ENCODE results near the gene CLIP2.
"Not testable (repeated sequence)": the region's sequence is repeated elsewhere in the genome, so short reads cannot be mapped to it uniquely, and the experiment has no call there.

The CLIP2 gene

GRCh38 chr7:74365322-74366022 lies 76.3 kb downstream of the CLIP2 start:
- in situ Hi-C loops (cut with MboI; ENCODE audit: low sequenced_read_pairs) = no loop called here

GRCh38 chr7:74371381-74372341 lies 82.5 kb downstream of the CLIP2 start:
- in situ Hi-C loops (cut with MboI; ENCODE audit: low sequenced_read_pairs) = no loop called here

DNA sequence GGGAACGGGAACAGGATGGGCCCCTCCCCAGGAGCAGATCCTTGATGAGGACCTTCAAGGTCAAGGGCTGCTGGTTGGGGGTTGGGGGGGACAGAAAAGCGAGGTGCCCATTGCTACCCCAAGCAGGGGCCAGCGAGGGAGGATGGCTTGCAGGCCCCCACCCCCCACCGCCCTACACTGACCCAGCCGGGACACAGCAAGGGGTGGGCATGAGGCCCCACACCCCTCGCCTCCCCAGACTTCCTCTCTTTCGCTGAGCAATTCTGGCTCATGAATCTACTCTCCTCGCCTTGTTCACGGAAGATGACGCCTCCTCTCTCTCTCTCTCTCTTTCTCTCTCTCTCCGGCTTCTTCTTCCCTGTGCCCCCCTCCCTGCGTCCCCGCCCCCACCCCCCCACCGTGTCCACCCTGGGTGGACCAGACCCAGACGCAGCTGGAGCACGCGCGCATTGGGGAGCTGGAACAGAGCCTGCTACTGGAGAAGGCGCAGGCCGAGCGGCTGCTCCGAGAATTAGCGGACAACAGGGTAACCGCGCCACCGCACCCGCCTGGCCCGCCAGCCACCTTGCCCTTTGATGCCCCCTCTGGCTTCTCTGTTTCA lies 83.4 kb downstream of the CLIP2 start:
- in situ Hi-C loops (cut with MboI; ENCODE audit: low sequenced_read_pairs) = no loop called here

- in situ Hi-C loops (cut with MboI; ENCODE audit: low sequenced_read_pairs) = no loop called here
These were observed 84.3 kb downstream of the CLIP2 start for GRCh38 chr7:74373536-74373935.

DNA sequence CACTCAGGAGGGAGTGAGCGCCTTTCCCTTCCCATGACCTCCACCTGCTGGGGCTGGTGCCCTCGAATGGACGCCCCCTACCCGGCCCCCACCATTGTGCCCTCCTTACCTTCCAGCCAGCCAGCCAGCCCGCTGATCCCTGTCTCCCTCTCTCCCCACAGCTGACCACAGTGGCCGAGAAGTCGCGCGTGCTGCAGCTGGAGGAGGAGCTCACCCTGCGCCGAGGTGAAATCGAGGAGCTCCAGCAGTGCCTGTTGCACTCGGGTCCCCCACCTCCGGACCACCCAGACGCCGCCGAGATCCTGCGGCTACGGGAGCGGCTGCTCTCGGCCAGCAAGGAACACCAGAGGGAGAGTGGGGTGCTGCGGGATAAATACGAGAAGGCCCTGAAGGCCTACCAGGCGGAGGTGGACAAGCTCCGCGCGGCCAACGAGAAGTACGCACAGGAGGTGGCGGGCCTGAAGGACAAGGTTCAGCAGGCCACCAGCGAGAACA lies 86.6 kb downstream of the CLIP2 start:
- in situ Hi-C loops (cut with MboI; ENCODE audit: low sequenced_read_pairs) = no loop called here

DNA sequence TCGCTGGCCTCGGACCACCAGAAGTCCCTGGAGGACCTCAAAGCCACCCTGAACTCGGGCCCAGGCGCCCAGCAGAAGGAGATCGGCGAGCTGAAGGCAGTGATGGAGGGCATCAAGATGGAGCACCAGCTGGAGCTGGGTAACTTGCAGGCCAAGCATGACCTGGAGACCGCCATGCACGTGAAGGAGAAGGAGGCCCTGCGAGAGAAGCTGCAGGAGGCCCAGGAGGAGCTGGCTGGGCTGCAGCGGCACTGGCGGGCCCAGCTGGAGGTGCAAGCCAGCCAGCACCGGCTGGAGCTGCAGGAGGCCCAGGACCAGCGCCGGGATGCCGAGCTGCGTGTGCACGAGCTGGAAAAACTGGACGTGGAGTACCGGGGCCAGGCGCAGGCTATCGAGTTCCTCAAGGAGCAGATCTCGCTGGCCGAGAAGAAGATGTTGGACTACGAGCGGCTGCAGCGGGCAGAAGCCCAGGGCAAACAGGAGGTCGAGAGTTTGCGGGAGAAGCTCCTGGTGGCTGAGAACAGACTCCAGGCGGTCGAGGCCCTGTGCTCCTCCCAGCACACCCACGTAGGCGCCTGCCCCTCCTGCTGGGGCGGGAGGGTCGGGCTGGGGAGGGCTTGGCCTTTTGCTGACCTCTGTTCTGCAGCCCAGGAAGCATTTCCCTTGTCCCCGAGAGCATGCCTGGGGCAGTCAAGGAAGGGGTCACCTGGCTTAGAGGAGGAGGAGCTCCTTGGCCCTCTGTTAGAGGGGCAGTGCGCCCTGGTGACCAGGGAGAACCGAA lies 87.2 kb downstream of the CLIP2 start:
- in situ Hi-C loops (cut with MboI; ENCODE audit: low sequenced_read_pairs) = no loop called here

DNA sequence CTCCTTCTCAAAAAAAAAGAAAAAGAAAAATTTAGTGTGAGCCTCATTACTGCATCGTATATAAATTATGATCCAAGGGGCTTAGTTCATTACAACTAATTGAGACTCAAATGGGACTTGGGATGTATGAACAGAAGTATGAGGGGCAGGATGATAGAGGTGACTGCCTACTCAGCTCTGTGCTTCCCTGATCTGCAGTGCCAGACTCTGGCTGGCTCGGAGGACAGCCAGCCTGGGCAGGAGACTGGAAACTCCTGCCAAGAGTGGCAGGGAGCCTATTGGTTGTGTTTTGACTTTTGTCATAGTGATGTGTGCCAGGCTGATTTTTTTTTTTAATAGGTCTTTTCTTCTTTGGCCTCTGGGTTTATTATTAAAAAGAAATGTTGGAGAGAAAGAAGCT lies 90.7 kb downstream of the CLIP2 start:
- in situ Hi-C loops (cut with MboI; ENCODE audit: low sequenced_read_pairs) = no loop called here

DNA sequence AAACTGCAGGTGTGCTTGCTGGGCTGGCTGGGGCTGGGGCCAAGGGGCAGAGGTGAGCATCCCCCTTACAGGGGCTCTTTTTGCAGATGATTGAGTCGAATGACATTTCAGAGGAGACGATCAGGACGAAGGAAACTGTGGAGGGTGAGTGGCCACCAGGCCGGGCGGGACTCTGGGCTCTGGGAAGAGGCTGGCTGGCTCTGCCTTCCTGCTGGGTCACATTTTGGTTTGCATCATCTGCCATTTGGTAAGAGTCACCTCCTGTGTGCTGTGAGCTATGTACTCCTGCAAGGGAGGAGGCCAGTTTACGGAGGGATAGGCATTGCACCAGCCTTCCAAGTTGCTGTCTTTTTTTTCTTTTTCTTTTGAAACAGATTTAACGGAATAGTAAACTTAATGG lies 91.5 kb downstream of the CLIP2 start:
- in situ Hi-C loops (cut with MboI; ENCODE audit: low sequenced_read_pairs) = no loop called here

- in situ Hi-C loops (cut with MboI; ENCODE audit: low sequenced_read_pairs) = not testable (repeated sequence)
These were observed 94.9 kb downstream of the CLIP2 start for GRCh38 chr7:74384086-74384485.

DNA sequence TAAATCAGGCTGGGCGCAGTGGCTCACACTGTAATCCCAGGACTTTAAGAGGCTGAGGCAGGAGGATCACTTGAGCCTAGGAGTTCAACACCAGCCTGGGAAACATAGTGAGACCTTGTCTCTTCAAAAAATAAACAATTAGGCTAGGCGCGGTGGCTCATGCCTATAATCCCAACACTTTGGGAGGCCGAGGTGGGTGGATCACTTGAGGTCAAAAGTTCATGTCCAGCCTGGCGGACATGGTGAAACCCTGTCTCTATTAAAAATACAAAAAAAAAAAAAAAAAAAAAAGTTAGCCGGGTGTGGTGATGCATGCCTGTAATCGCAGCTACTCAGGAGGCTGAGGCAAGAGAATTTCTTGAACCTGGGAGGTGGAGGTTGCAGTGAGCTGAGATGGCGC lies 95.6 kb downstream of the CLIP2 start:
- in situ Hi-C loops (cut with MboI; ENCODE audit: low sequenced_read_pairs) = not testable (repeated sequence)

DNA sequence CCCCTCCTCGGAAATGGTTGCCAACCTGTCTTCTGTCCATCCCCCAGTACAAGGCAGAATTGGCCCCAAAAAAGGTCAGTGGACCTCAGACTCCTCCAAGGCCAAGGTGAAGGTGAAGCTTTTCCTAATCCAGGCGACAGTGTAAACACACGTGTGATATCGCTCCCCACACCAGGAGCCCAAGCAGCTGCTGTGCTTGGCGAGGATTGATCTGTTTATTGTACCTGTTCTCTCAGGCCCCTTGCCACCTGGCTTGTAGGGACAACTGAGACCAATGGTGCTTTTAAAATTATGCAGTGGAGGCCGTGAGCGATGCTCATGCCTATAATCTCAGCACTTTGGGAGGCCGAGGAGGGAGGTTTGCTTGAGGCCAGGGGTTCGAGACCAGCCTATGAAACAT lies 98.4 kb downstream of the CLIP2 start:
- in situ Hi-C loops (cut with MboI; ENCODE audit: low sequenced_read_pairs) = no loop called here

DNA sequence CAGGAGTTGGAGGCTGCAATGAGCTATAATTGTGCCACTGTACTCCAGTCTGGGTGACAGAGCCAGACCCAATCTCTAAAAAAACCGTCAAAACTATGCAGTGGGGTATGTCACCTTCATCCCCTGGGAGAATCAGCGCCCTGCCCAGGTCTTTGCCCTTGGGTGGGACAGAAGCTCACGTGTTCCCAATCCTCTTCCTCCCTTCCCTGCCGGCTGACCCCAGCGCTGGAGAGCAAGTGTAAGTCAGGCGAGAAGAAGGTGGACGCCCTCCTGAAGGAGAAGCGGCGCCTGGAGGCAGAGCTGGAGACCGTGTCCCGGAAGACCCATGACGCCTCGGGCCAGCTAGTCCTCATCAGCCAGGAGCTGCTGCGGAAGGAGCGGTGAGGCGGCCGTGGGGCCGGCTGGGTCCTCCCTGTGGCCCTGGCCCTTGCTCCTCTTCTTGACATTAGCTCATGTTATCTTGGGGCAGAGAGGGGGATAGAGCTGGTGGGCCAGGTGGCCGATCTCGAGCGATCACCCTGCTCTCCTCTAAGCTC lies 99.7 kb downstream of the CLIP2 start:
- in situ Hi-C loops (cut with MboI; ENCODE audit: low sequenced_read_pairs) = no loop called here

GRCh38 chr7:74393722-74394121 lies 104.5 kb downstream of the CLIP2 start:
- in situ Hi-C loops (cut with MboI; ENCODE audit: low sequenced_read_pairs) = not testable (repeated sequence)

- in situ Hi-C loops (cut with MboI; ENCODE audit: low sequenced_read_pairs) = not testable (repeated sequence)
These were observed 105.4 kb downstream of the CLIP2 start for GRCh38 chr7:74394601-74395000.

DNA sequence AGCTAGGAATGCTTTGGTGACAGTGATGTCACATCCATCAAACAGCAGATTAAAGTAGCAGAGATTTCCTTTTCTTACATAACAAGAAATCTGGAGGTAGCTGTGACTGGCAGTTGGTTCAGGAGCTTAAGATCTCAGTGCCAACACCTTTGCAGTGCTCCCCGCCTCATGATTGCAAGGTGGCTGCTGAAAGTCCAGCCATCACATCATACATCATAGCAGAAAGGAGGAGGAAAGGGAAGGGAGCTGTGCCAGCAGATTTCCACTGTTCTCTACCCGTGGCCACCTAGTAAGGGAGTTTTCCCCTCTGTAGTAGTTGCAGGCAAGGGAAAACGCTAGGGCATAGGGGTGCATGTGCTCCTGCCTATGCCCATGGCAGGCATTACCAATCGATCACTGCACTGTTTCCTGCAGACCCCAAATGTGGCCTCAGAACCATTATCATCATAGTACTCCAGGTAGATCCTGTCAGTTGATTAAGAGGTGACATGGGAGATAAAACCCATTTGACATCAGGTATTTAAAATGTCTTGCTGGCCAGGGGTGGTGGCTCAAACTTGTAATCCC lies 106.6 kb downstream of the CLIP2 start:
- in situ Hi-C loops (cut with MboI; ENCODE audit: low sequenced_read_pairs) = no loop called here

- in situ Hi-C loops (cut with MboI; ENCODE audit: low sequenced_read_pairs) = no loop called here
These were observed 107.8 kb downstream of the CLIP2 start for GRCh38 chr7:74396993-74397392.

GRCh38 chr7:74398426-74398825 lies 109.2 kb downstream of the CLIP2 start:
- in situ Hi-C loops (cut with MboI; ENCODE audit: low sequenced_read_pairs) = no loop called here

GRCh38 chr7:74399006-74399405 lies 109.8 kb downstream of the CLIP2 start:
- in situ Hi-C loops (cut with MboI; ENCODE audit: low sequenced_read_pairs) = no loop called here

DNA sequence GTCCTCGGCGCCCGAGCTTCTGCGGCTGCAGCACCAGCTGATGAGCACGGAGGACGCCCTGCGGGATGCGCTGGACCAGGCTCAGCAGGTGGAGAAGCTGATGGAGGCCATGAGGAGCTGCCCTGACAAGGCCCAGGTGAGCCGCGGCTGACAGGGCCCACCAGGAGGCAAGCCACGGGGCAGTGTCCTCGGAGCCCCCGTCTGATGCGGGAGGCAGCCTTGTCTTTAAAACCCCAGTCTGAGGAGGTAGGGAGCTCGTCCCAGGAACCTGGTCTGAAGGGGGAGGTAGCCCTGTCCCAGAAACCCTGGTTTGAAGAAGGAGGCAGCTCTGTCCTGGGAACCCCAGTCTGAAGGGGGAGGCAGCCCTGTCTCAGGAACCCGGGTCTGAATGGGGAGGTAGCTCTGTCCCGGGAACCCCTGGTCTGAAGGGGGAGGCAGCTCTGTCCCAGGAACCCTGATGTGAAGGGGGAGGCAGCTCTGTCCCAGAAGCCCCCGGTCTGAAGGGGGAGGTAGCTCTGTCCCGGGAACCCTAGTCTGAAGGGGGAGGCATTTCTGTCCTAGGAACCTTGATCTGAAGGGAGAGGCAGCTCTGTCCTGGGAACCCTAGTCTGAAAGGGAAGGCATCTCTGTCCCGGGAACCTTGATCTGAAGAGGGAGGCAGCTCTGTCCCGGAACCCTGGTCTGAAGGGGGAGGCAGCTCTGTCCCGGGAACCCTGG lies 111.4 kb downstream of the CLIP2 start:
- in situ Hi-C loops (cut with MboI; ENCODE audit: low sequenced_read_pairs) = loop anchor here (10.0 kb wide), 2 partner anchors 196 to 336 kb away; no protein-coding TSS in a partner anchor
